Spleen (tissue), 13 donors: ENCODE results near the gene SFMBT1. TPM values are rescaled to one million over a fixed set of nuclear protein-coding genes. Genes with fewer than 3 reads are reported as not detected.
A peak's percentile ranks its signal among the peaks of the same experiment; 100 is the strongest.

Experiments
- DNase-seq: peaks from one replicate; pipeline ENCODE4 v3.0.0-alpha.2; 2020
- H3K27ac ChIP-seq, 8 donors: fragments of 200-600 bp; sonication (generic) in 7 of 8; 1 replicate in 4 of 8; 2 replicates in 4 of 8; pipeline versions ENCODE4 v1.5.0 to v1.8.0; 2016 to 2021; ENCODE audit warnings: inconsistent platforms in 4 of 8, mild to moderate bottlenecking in 4 of 8, moderate library complexity in 1 of 8
- H3K27me3 ChIP-seq, 7 donors: fragments of 200-600 bp; sonication (generic) in 6 of 7; replicated peaks in 1 of 7; 1 replicate in 4 of 7; 2 replicates in 3 of 7; pipeline versions ENCODE4 v1.5.0 to v1.8.0; 2016 to 2021; ENCODE audit warnings: inconsistent platforms in 3 of 7, mild to moderate bottlenecking in 1 of 7
- H3K36me3 ChIP-seq, 6 donors: fragments of 200-600 bp; sonication (generic) in 5 of 6; 1 replicate in 4 of 6; 2 replicates in 2 of 6; pipeline versions ENCODE4 v1.5.0 to v1.8.0; 2016 to 2021; ENCODE audit warnings: inconsistent platforms in 2 of 6
- H3K4me1 ChIP-seq, 6 donors: fragments of 200-600 bp; sonication (generic) in 5 of 6; 1 replicate in 3 of 6; 2 replicates in 3 of 6; pipeline versions ENCODE4 v1.5.0 to v1.8.0; 2016 to 2021; ENCODE audit warnings: inconsistent platforms in 3 of 6
- H3K4me3 ChIP-seq, 8 donors: fragments of 200-600 bp; sonication (generic) in 7 of 8; 1 replicate in 4 of 8; 2 replicates in 4 of 8; pipeline versions ENCODE4 v1.5.0 to v1.8.0; 2016 to 2021; ENCODE audit warnings: inconsistent platforms in 4 of 8, mild to moderate bottlenecking in 4 of 8, moderate library complexity in 2 of 8
- H3K9me3 ChIP-seq, 8 donors: fragments of 200-600 bp; sonication (generic) in 7 of 8; 1 replicate in 4 of 8; 2 replicates in 4 of 8; pipeline versions ENCODE4 v1.5.0 to v1.8.0; 2016 to 2021; ENCODE audit warnings: inconsistent platforms in 4 of 8
- POLR2A ChIP-seq, 3 donors: fragments of 450-650 bp; IDR thresholded peaks; one replicate each; pipeline ENCODE4 v1.5.1; 2017; ENCODE audit warnings: antibody characterized with exemption in 3 of 3, mild to moderate bottlenecking in 1 of 3
- POLR2AphosphoS5 ChIP-seq, 3 donors: sonication (generic); formaldehyde crosslinking; IDR thresholded peaks; one replicate each; pipeline ENCODE4 v1.5.1; 2017; ENCODE audit warnings: antibody characterized with exemption in 3 of 3
- whole genome bisulfite sequencing, 5 donors: extraction: QIAGEN DNeasy Blood & Tissue Kit in 3 of 5; methylation state at CpG; one replicate each; pipeline versions ENCODE4 v1.1.5 to v1.1.7; 2013 to 2018; 5-methylcytosine and 5-hydroxymethylcytosine counted together
- intact Hi-C: fragments of 100-400 bp; cut with DNase I; formaldehyde crosslinking; loops from one replicate; pipeline ENCODE4 v1.15.0; 2023; ENCODE audit warnings: low total_unique reads
- long read RNA-seq, 2 donors: transcript quantifications; one replicate each; lab custom pipeline, GENCODE V29; 2026
- polyA plus RNA-seq, 3 donors: library from polyadenylated mRNA; stranded (reverse); fragments of 200-250 nt; gene quantifications; one replicate each; pipeline ENCODE4 v1.2.1, GENCODE V29; 2013
- total RNA-seq, 7 donors: library from RNA; depleted of rRNA in 3 of 7; stranded (reverse); fragments of >200 nt in 3 of 7; fragmentation: NEBNext Ultra II Directional in 4 of 7; extraction: Animal tissue kit (Norgen Biotek cat#: 25700) in 4 of 7; gene quantifications; one replicate each; pipeline versions ENCODE4 v1.1.0 to v1.2.1, GENCODE V29; 2016 to 2021
- TF ChIP-seq, protein P1 (sequence below), 11 experiments: fragments of 200-600 bp in 7 of 11; fragments of 450-650 bp in 4 of 11; sonication (generic) in 4 of 11; IDR thresholded peaks in 8 of 11; conservative IDR thresholded peaks in 3 of 11; 1 replicate in 7 of 11; 2 replicates in 4 of 11; pipeline versions ENCODE4 v1.4.0 to v1.8.0; 2016 to 2021; ENCODE audit warnings: antibody characterized with exemption in 11 of 11, inconsistent platforms in 4 of 11, mild to moderate bottlenecking in 1 of 11
- donor health status: healthy with polysubstance abuse.
- donor health status: DM: no; HTN: no; CAD: no; lungs with moderate emphysema.
- donor health status: DM: no; HTN: no; CAD: no.
- donor health status: Bipolar disorder and iron deficiency.
- donor health status: healthy.
- donor health status: DM: no; HTN: no; CAD: no.
- donor health status: DM: yes; HTN: yes; CAD: no.

Gene SFMBT1, protein sequence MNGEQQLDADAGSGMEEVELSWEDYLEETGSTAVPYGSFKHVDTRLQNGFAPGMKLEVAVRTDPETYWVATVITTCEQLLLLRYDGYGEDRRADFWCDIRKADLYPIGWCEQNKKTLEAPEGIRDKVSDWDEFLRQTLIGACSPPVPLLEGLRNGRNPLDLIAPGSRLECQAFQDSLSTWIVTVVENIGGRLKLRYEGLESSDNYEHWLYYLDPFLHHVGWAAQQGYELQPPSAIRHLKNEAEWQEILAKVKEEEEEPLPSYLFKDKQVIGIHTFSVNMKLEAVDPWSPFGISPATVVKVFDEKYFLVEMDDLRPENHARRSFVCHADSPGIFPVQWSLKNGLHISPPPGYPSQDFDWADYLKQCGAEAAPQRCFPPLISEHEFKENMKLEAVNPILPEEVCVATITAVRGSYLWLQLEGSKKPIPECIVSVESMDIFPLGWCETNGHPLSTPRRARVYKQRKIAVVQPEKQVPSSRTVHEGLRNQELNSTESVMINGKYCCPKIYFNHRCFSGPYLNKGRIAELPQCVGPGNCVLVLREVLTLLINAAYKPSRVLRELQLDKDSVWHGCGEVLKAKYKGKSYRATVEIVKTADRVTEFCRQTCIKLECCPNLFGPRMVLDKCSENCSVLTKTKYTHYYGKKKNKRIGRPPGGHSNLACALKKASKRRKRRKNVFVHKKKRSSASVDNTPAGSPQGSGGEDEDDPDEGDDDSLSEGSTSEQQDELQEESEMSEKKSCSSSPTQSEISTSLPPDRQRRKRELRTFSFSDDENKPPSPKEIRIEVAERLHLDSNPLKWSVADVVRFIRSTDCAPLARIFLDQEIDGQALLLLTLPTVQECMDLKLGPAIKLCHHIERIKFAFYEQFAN
- total RNA-seq (10 to 100 TPM in 6 of 7 donors, 1 to 10 TPM in 1; 9.0 to 24.9 (median 14.0) TPM), polyA plus RNA-seq (1 to 10 TPM; 3.0 to 3.5 (median 3.1) TPM)
- long read RNA-seq, donor 1, full-length matches to known transcripts = 1 of 1 reads
- long read RNA-seq, donor 1, partial matches to known transcripts = 0 of 1 reads
- long read RNA-seq, donor 1, other reads (novel, unspliced or antisense) = 0 of 1 reads
- long read RNA-seq, donor 2, full-length matches to known transcripts = 1 of 1 reads
- long read RNA-seq, donor 2, partial matches to known transcripts = 0 of 1 reads
- long read RNA-seq, donor 2, other reads (novel, unspliced or antisense) = 0 of 1 reads

DNA sequence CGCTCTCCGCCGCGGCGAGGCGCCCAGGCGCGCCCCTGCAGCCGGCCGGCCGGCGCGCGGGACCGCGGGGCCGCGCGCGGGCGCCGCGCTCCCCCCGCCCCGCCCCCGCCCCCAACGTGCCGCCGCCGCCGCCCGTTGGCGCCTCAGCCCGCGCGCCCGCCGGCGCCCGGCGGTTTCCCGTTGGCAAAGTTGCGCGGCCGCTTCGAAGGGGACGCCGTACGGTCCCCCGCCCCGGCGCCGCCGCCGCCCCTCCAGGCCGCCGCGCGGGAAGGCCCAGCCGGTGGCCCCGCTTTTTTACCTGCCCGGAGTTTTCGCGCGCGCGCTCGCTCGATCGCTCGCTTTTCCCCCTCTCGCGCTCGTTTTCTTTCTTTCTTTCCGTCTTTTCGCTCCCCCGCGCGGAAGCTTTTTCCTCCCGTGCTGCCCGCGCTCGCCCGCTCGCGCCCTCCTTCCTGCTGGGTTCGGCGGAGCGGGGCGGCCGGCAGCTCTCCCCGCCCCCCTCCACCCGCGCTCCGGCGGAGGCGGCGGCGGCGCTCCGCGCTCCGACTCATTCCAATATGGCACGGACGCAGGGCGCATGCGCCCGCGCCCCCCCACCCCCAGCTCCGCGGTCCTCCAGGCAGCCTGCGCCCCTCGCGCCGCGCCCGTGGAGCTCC is at the start of gene SFMBT1:
SFMBT1 (minus strand) TSS at position 556 of the 653 bp plus-strand sequence. CDS start 76,945 bp downstream, outside the sequence.
- TF ChIP-seq POLR2AphosphoS5 (IDR thresholded peaks at IDR 0.05) = peak in 2 of 3 donors; percentile 22 to 35
- TF ChIP-seq, protein P1, sequence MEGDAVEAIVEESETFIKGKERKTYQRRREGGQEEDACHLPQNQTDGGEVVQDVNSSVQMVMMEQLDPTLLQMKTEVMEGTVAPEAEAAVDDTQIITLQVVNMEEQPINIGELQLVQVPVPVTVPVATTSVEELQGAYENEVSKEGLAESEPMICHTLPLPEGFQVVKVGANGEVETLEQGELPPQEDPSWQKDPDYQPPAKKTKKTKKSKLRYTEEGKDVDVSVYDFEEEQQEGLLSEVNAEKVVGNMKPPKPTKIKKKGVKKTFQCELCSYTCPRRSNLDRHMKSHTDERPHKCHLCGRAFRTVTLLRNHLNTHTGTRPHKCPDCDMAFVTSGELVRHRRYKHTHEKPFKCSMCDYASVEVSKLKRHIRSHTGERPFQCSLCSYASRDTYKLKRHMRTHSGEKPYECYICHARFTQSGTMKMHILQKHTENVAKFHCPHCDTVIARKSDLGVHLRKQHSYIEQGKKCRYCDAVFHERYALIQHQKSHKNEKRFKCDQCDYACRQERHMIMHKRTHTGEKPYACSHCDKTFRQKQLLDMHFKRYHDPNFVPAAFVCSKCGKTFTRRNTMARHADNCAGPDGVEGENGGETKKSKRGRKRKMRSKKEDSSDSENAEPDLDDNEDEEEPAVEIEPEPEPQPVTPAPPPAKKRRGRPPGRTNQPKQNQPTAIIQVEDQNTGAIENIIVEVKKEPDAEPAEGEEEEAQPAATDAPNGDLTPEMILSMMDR (IDR thresholded peaks at IDR 0.05 in 8 of 11, conservative IDR thresholded peaks at IDR 0.05 in 3 of 11) = no peak

DNA sequence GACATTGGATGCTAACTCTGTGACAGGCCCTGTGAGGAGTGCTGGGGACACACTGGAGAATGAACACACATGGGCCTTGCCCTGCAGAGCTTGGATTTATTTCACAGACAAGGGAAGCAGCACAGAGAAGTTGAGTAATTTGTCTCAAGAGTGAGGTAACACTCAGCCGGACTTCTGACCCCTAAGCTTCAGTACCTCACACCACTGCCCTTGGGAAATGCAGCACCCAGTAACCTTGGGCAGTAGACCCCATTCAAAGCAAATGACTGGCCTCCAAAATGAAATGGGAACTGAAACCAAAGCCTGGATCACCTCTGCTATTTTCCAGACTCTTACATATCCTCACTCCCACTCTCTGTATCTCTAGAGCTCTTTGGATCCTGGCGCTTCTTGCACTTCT is 47.1 kb upstream of the SFMBT1 start:
- peaks cover 0 to 100% (median 56%) of the 10 kb centered on the region in 6 donors for H3K36me3 ChIP-seq
- WGBS, 5 donors = 65 to 86% (median 82%) methylated on average over 2 of the region's 2 CpGs
- no peak overlapping the region for H3K4me3 ChIP-seq
- no peak overlapping the region for H3K27ac ChIP-seq
- no peak for TF ChIP-seq POLR2AphosphoS5 (IDR thresholded peaks at IDR 0.05)
- no peak for TF ChIP-seq POLR2A (IDR thresholded peaks at IDR 0.05)
- TF ChIP-seq, protein P1 (IDR thresholded peaks at IDR 0.05 in 8 of 11, conservative IDR thresholded peaks at IDR 0.05 in 3 of 11) = no peak
- peaks cover 0 to 15% (median 3%) of the 10 kb centered on the region in 6 donors for H3K4me1 ChIP-seq
- H3K27me3 ChIP-seq = no peaks in the 10 kb centered on the region
- peak; percentile 8 for DNase-seq
- no peaks in the 10 kb centered on the region for H3K9me3 ChIP-seq
- intact Hi-C loops = no loop called here

More for the DNA sequence above, at the start of gene SFMBT1:
- no peaks in the 10 kb centered on the region for H3K36me3 ChIP-seq
- H3K9me3 ChIP-seq = no peaks in the 10 kb centered on the region
- H3K4me3 ChIP-seq = peak within 1 kb of the TSS; percentile 83 to 96 (median 92)
- intact Hi-C loops = no loop called here
- H3K27ac ChIP-seq = peak within 1 kb of the TSS; percentile 85 to 94 (median 92)
- 0 to 1% (median 1%) methylated on average over 50 to 117 of the region's 117 CpGs for WGBS, 5 donors
- DNase-seq = peak; percentile 91
- H3K4me1 ChIP-seq = peaks cover 3 to 55% (median 36%) of the 10 kb centered on the region in 6 donors
- H3K27me3 ChIP-seq = peaks cover 0 to 34% (median 3%) of the 10 kb centered on the region in 7 donors

DNA sequence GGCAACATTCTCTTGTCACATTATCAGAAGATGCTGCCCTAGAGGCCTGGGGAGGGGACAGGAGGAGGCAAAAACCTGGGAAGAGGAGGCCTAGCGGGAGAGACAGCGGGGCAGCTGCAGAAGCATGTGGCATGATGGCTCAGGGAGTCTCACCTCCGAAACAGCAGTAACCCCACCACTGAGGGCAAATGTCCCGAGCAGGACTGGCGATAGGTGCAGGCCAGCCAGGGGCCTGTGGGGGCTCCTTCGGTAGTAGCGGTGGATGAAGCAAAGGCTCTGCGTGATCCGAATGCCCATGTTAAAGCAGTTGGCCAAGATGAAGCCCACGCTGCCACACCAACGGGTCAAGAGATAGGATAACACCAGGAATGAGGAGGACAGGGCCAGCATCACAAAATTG is 46.3 kb upstream of the SFMBT1 start:
- peaks cover 0 to 100% (median 53%) of the 10 kb centered on the region in 6 donors for H3K36me3 ChIP-seq
- H3K4me1 ChIP-seq = peaks cover 0 to 15% (median 3%) of the 10 kb centered on the region in 6 donors
- intact Hi-C loops = no loop called here
- H3K27me3 ChIP-seq = no peaks in the 10 kb centered on the region
- 95 to 97% (median 96%) methylated on average over 11 of the region's 11 CpGs for WGBS, 5 donors
- H3K27ac ChIP-seq = no peak overlapping the region
- peak; percentile 54 for DNase-seq
- H3K9me3 ChIP-seq = no peaks in the 10 kb centered on the region
- TF ChIP-seq, protein P1 (IDR thresholded peaks at IDR 0.05 in 8 of 11, conservative IDR thresholded peaks at IDR 0.05 in 3 of 11) = no peak
- TF ChIP-seq POLR2A (IDR thresholded peaks at IDR 0.05) = no peak
- TF ChIP-seq POLR2AphosphoS5 (IDR thresholded peaks at IDR 0.05) = no peak
- H3K4me3 ChIP-seq = no peak overlapping the region
